ENCODE measurements around the gene MAPKBP1.

GRCh38 chr15:41773729-41774061 lies 589 bp upstream of the MAPKBP1 start:
- no peak for TF ChIP-seq CTCF (IDR thresholded peaks at IDR 0.05; ENCODE audit: low read depth, low read length)
- no peak for TF ChIP-seq POLR2A (IDR thresholded peaks at IDR 0.05; ENCODE audit: extremely low read depth, insufficient read length)
- TF ChIP-seq MYC (IDR thresholded peaks at IDR 0.05; ENCODE audit: low read depth, low read length) = no peak; the same call in 1 of the 2 replicates
- TF ChIP-seq, protein P1, sequence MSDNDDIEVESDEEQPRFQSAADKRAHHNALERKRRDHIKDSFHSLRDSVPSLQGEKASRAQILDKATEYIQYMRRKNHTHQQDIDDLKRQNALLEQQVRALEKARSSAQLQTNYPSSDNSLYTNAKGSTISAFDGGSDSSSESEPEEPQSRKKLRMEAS (IDR thresholded peaks at IDR 0.05; ENCODE audit: low read depth, low read length) = no peak
